ENCODE measurements around the gene MC5R. TPM values are rescaled to one million over a fixed set of nuclear protein-coding genes. Genes with fewer than 3 reads are reported as not detected.

MC5R gene
- polyA plus RNA-seq, 1 of the 3 experiments (the other 2 are of a cell fraction), result not detected

- no peak for TF ChIP-seq CHD2 (IDR thresholded peaks at IDR 0.05; ENCODE audit: low read length, partially characterized antibody)
Measured at GRCh38 chr18:13793819-13794218, 30.1 kb upstream of the MC5R start (continued).

- H3K4me2 ChIP-seq, result no peak overlapping the region; the same call in 1 of the 2 replicates
- no peak for DNase-seq
Measured at GRCh38 chr18:13796515-13796914, 27.4 kb upstream of the MC5R start.

DNA sequence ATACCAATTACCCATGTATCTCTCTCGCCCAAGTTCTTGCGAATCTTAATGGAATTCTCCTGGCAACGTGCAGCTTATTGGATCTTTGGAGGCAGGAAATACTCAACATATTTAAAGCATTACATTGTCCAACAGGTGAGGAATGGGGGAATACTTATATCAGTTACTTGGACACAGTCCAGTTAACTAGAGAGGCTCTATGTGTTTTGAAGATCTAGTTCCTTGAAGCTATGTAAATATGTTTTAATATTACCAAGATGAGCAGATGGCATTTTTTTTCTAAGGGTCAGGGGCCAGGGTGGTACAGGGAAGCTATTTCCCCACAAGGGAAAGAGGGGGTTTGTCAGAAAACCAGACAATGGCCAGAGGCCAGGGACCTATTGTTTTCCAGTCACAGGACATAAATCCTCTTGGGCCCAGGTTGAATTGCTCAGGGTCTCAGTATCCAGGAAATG, 26.8 kb upstream of the MC5R start:
- H3K27ac ChIP-seq (ENCODE audit: low read depth in 2 of 2, low read length in 1 of 2), result no peak overlapping the region
- CTCF ChIA-PET, result interaction anchor here (0.9 to 2.1 kb wide), 6 partner anchors 10 to 70 kb away, joined by 3 to 9 read pairs (median 4); partner anchors contain the start of genes FAM210A, MC5R and RNMT
- TF ChIP-seq TAF1 (IDR thresholded peaks at IDR 0.05; ENCODE audit: borderline replicate concordance, low read depth, low read length), result no peak
- no peak for TF ChIP-seq FOXJ3 (CRISPR knock-in tag; IDR thresholded peaks at IDR 0.05)
- TF ChIP-seq CHD2 (IDR thresholded peaks at IDR 0.05; ENCODE audit: low read length, partially characterized antibody), result no peak
- TF ChIP-seq GATA2 (CRISPR knock-in tag; IDR thresholded peaks at IDR 0.05), result no peak
- no peak for TF ChIP-seq RFX5 (IDR thresholded peaks at IDR 0.05; ENCODE audit: low read length)
- no peak for TF ChIP-seq YY1 (IDR thresholded peaks at IDR 0.05; ENCODE audit: low read depth)
- no peak for TF ChIP-seq REST (IDR thresholded peaks at IDR 0.05; ENCODE audit: low read depth, low read length)
- no peak for TF ChIP-seq NRF1 (IDR thresholded peaks at IDR 0.05; ENCODE audit: low read depth, low read length)
- TF ChIP-seq GABPA (IDR thresholded peaks at IDR 0.05; ENCODE audit: low read depth), result no peak
- no peak for TF ChIP-seq MXI1 (IDR thresholded peaks at IDR 0.05; ENCODE audit: low read depth, low read length)
- no peak for TF ChIP-seq TCF12 (IDR thresholded peaks at IDR 0.05)
- TF ChIP-seq EZH2phosphoT487 (IDR thresholded peaks at IDR 0.05; ENCODE audit: borderline replicate concordance, low read depth), result no peak
- TF ChIP-seq EP300 (IDR thresholded peaks at IDR 0.05; ENCODE audit: borderline replicate concordance in 1 of 2, low read depth in 1 of 2, low read length in 1 of 2), result no peak
- TF ChIP-seq JUND (IDR thresholded peaks at IDR 0.05), result no peak
- no peak for TF ChIP-seq TEAD4 (IDR thresholded peaks at IDR 0.05; ENCODE audit: borderline replicate concordance, insufficient read depth)
- TF ChIP-seq USF1 (IDR thresholded peaks at IDR 0.05; ENCODE audit: borderline replicate concordance, low read depth), result no peak

More at GRCh38 chr18:13796515-13796914, 27.4 kb upstream of the MC5R start:
- H3F3A ChIP-seq (replicated peaks; ENCODE audit: insufficient read depth), result no peaks in the 10 kb centered on the region
- H3K27ac ChIP-seq (ENCODE audit: low read depth in 2 of 2, low read length in 1 of 2), result no peak overlapping the region
- no peak for TF ChIP-seq EZH2phosphoT487 (IDR thresholded peaks at IDR 0.05; ENCODE audit: borderline replicate concordance, low read depth)
- TF ChIP-seq, protein P1, sequence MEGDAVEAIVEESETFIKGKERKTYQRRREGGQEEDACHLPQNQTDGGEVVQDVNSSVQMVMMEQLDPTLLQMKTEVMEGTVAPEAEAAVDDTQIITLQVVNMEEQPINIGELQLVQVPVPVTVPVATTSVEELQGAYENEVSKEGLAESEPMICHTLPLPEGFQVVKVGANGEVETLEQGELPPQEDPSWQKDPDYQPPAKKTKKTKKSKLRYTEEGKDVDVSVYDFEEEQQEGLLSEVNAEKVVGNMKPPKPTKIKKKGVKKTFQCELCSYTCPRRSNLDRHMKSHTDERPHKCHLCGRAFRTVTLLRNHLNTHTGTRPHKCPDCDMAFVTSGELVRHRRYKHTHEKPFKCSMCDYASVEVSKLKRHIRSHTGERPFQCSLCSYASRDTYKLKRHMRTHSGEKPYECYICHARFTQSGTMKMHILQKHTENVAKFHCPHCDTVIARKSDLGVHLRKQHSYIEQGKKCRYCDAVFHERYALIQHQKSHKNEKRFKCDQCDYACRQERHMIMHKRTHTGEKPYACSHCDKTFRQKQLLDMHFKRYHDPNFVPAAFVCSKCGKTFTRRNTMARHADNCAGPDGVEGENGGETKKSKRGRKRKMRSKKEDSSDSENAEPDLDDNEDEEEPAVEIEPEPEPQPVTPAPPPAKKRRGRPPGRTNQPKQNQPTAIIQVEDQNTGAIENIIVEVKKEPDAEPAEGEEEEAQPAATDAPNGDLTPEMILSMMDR (IDR thresholded peaks at IDR 0.05), result peak; percentile 21; the same call in 1 of the 2 replicates
- peaks cover 24% of the 10 kb centered on the region; the same call in 1 of the 2 replicates for H3K27me3 ChIP-seq (ENCODE audit: insufficient read depth)
- no peak overlapping the region for H3K9ac ChIP-seq
- H3K4me3 ChIP-seq (ENCODE audit: low read depth in 2 of 2, low read length in 1 of 2), result peak overlapping the region; percentile 32 to 43
- no peaks in the 10 kb centered on the region for H3K36me3 ChIP-seq (replicated peaks in 1 of 2; ENCODE audit: control insufficient read depth in 1 of 2, insufficient read depth in 2 of 2, low read length in 1 of 2)
- peak overlapping the region; percentile 74; the same call in 1 of the 2 replicates for H2AFZ ChIP-seq (ENCODE audit: low read depth)
- POLR2A ChIA-PET, result no interaction called here
- no peaks in the 10 kb centered on the region for H3K9me3 ChIP-seq
- peaks cover 0 to 8% of the 10 kb centered on the region in 2 experiments; a peak in 1 of 4 replicates for H3K4me1 ChIP-seq (ENCODE audit: control insufficient read depth in 1 of 2, insufficient read depth in 2 of 2, low read depth in 1 of 2, low read length in 1 of 2)
- CTCF ChIA-PET, result interaction anchor here (0.9 to 2.1 kb wide), 6 partner anchors 10 to 70 kb away, joined by 3 to 9 read pairs (median 4); partner anchors contain the start of genes FAM210A, MC5R and RNMT
- no peaks in the 10 kb centered on the region for H4K20me1 ChIP-seq (ENCODE audit: insufficient read depth)
- no peaks in the 10 kb centered on the region for H3K9me2 ChIP-seq
- no peaks in the 10 kb centered on the region for H3K79me2 ChIP-seq (ENCODE audit: insufficient read depth)
- WGBS (ENCODE audit: low lambda C conversion rate), result 27% methylated on average over 11 of the region's 14 CpGs

More for the DNA sequence above, 26.8 kb upstream of the MC5R start:
- no peaks in the 10 kb centered on the region for H3F3A ChIP-seq (replicated peaks; ENCODE audit: insufficient read depth)
- H3K4me3 ChIP-seq (ENCODE audit: low read depth in 2 of 2, low read length in 1 of 2), result 0 out of 4 replicates have a peak overlapping the region, but pooled peaks have one; percentile 32 to 43
- no peaks in the 10 kb centered on the region for H3K36me3 ChIP-seq (replicated peaks in 1 of 2; ENCODE audit: control insufficient read depth in 1 of 2, insufficient read depth in 2 of 2, low read length in 1 of 2)
- peaks cover 24% of the 10 kb centered on the region; the same call in 1 of the 2 replicates for H3K27me3 ChIP-seq (ENCODE audit: insufficient read depth)
- no peaks in the 10 kb centered on the region for H4K20me1 ChIP-seq (ENCODE audit: insufficient read depth)
- no peaks in the 10 kb centered on the region for H3K79me2 ChIP-seq (ENCODE audit: insufficient read depth)
- DNase-seq, result no peak
- POLR2A ChIA-PET, result no interaction called here
- H3K4me1 ChIP-seq (ENCODE audit: control insufficient read depth in 1 of 2, insufficient read depth in 2 of 2, low read depth in 1 of 2, low read length in 1 of 2), result peaks cover 0 to 8% of the 10 kb centered on the region in 2 experiments; a peak in 1 of 4 replicates
- H2AFZ ChIP-seq (ENCODE audit: low read depth), result peak overlapping the region; percentile 74; the same call in 1 of the 2 replicates
- H3K9me3 ChIP-seq, result no peaks in the 10 kb centered on the region
- no peaks in the 10 kb centered on the region for H3K9me2 ChIP-seq
- H3K4me2 ChIP-seq, result no peak overlapping the region
- H3K9ac ChIP-seq, result no peak overlapping the region
- 37% methylated on average over 3 of the region's 3 CpGs for WGBS (ENCODE audit: low lambda C conversion rate)
